ENCODE data around the gene GNG13.

DNA sequence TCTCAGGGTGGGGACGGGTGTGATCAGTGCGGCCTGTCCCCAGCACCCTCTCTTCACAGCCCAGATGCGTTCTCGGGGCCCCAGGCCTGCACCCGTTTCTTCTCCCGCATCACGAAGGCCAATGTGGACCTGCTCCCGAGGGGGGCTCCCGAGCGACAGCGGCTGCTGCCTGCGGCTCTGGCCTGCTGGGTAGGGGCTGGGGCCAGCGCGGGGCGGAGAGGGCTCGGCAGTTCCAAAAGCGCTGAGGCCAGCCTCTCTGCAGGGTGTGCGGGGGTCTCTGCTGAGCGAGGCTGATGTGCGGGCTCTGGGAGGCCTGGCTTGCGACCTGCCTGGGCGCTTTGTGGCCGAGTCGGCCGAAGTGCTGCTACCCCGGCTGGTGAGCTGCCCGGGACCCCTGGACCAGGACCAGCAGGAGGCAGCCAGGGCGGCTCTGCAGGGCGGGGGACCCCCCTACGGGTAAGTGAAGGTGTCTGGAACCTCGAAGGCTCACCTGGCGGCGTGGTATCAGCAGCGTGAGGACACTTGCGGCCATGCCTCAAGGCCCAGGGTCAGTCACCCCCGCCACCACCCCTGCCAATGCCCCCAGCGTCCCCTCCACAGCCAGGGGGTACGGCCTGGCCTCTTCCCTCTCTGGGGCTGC lies 35.6 kb downstream of the GNG13 start:
- TF ChIP-seq, protein P1, sequence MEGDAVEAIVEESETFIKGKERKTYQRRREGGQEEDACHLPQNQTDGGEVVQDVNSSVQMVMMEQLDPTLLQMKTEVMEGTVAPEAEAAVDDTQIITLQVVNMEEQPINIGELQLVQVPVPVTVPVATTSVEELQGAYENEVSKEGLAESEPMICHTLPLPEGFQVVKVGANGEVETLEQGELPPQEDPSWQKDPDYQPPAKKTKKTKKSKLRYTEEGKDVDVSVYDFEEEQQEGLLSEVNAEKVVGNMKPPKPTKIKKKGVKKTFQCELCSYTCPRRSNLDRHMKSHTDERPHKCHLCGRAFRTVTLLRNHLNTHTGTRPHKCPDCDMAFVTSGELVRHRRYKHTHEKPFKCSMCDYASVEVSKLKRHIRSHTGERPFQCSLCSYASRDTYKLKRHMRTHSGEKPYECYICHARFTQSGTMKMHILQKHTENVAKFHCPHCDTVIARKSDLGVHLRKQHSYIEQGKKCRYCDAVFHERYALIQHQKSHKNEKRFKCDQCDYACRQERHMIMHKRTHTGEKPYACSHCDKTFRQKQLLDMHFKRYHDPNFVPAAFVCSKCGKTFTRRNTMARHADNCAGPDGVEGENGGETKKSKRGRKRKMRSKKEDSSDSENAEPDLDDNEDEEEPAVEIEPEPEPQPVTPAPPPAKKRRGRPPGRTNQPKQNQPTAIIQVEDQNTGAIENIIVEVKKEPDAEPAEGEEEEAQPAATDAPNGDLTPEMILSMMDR (IDR thresholded peaks at IDR 0.05) = no peak
- no peak for TF ChIP-seq POLR2A (IDR thresholded peaks at IDR 0.05)

All from adrenal gland (tissue), 5 donors.